ENCODE results near the gene MYO18B. TPM values are rescaled to one million over a fixed set of nuclear protein-coding genes. Genes with fewer than 3 reads are reported as not detected.

The MYO18B gene
- polyA plus RNA-seq, 4 donors: 0.07 to 0.55 (median 0.17) TPM

DNA sequence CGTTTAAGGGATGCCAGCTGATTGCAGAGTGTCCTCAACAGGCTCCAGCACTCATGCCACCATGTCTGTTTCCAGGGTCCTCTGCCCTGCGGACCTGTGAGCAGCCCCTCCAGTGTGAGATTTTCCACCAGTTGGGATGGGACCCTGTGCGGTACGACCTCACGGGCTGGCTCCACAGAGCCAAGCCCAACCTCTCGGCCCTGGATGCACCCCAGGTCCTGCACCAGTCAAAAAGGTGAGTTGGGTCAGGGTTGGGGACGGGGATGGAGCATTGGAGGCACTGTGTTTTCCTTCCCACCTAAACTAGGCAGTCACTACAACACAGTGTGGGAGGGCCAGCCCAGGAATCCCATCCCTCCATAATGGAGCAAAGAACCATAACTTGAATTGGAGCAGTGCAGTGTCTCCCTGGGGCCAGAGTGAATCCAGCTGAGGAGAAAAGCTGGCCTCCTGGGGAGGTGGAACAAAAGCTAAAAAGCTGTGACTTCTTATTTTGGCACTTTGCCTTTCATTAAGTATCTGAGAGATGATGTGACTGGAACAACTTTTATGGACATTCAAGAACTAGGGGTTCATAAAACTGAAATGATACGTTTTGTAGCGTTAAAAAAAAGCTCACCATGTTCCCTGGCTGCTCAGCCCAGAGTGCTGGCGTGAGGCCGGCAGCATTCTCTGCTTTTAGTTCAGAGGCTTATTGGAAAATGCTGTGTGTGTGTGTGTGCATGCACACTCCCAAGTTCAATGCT lies 101.8 kb downstream of the MYO18B start:
- DNase-seq (ENCODE audit: low read depth in 4 of 4, low spot score in 3 of 4): no peak

DNA sequence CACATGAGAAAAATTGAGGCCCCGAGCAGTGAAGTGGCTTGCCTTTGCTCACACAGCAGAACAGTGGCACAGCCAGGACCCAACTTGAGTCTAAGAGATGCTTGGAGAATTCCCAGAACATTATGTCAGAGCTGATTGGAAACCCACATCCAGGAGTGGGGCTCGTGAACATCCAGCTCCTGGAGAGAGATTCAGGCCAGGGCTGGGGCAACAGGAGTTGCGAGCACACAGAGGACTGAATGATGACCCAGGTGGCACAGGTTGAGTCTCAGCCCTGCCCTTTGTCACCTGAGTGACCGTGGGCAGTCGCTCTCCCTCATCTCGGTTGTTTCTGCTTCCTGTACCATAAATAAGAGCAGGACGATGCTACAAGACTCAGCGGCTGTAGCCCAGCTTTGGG lies 102.6 kb downstream of the MYO18B start:
- DNase-seq (ENCODE audit: low read depth in 4 of 4, low spot score in 3 of 4): no peak

DNA sequence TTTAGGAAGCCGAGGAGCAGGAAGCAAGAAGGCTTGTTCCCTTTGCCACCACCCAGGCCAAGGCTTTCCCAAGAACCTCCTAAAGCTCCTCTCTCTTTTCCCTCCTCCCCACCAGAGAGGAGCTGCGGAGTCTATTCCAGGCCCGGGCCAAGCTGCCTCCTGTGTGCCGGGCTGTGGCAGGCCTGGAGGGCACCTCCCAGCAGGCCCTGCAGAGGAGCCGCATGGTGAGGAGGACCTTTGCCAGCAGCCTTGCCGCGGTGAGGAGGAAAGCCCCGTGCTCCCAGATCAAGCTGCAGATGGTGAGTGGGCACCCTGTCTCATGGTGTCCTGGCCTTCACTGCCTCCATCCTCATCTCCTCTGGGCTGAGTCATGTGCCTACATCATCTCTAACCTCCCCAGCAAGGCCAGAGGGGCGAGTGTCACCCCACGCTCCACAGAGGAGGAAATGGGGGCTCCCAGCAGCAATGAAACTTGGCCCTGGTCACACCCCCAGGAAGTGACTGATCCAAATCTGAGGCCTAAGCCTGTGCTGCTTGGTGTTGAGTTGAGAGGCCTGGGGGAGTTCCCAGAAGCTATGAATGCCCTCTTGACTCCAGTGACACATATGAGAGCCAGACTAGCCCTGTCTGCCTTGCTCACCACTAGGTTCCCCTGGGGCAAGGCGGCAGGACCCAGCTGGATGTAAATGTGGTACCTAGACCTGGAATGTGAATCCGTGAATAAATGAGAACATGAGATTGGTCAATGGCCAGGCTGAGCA lies 104.2 kb downstream of the MYO18B start:
- no peak for DNase-seq (ENCODE audit: low read depth in 4 of 4, low spot score in 3 of 4)

DNA sequence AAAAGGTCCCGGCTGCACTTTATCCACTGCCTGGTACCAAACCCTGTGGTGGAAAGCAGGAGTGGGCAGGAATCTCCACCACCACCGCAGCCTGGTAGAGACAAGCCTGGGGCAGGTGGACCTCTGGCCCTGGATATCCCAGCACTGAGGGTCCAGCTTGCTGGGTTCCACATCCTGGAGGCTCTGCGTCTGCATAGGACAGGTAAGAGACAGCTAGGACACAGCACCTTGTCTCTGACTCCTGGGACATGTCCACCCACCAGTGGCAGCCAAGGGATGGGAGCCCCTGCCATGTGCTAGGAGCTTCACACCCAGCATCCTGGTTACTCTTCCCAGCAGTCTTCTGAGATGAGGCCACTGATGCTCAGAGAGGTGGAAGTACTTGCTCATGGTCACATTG lies 105.5 kb downstream of the MYO18B start:
- no peak for DNase-seq (ENCODE audit: low read depth in 4 of 4, low spot score in 3 of 4)

DNA sequence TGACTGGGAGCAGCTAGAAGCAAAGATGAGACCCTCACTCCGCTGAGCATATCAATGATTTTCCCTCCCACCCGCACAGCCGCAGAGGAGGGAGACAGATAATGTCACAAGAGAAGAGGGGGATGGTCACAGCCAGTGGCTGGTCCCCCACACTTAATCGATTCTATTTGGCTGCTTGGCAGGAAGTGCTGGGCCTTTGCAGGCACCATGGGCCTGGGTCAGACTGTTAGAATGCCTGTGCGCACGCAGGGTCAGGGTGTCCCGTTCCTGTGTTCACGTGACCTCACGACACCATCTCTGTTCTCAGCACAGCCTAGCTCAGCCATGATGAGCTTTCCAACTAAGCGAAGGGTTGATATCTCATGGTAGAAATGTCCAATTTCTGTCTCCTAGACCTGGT lies 107.0 kb downstream of the MYO18B start:
- DNase-seq (ENCODE audit: low read depth in 4 of 4, low spot score in 3 of 4): no peak

DNA sequence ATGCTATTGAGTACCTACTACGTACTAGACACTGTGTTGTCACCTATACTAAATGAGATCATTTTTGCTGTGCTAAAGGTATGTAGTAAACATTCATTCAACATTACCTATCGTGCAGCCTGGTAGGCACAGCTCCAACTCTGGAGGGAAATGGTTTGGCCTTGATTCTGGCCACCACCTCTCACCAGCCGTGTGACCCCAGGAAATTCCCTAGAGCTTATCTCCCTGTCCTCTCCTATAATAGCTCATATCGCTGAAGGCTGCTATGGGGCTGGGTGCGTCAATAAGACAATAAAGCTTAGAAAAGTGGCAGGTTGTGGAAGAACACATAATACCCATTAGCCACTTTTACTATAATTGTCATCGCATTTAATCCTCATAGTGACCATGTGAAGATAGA lies 107.5 kb downstream of the MYO18B start:
- no peak for DNase-seq (ENCODE audit: low read depth in 4 of 4, low spot score in 3 of 4)

DNA sequence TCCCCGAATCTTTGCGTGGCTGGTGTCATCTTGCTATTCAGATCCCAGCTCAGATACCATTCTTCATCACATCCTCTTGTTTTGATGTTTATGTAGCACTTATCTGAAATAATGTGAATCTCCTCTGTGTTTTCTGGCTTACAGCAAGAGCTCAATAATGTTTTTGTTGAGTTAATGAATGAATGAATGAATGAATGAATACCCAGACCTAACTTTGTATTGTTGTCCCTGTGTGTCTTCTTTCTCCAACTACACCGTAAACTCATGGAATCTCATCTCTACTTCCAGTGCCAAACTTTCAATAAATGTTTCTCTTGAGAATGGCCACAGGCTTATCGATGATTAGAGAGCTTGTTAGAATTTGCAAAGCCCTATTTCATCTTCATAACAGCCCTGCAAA lies 110.2 kb downstream of the MYO18B start:
- DNase-seq (ENCODE audit: low read depth in 4 of 4, low spot score in 3 of 4): no peak

DNA sequence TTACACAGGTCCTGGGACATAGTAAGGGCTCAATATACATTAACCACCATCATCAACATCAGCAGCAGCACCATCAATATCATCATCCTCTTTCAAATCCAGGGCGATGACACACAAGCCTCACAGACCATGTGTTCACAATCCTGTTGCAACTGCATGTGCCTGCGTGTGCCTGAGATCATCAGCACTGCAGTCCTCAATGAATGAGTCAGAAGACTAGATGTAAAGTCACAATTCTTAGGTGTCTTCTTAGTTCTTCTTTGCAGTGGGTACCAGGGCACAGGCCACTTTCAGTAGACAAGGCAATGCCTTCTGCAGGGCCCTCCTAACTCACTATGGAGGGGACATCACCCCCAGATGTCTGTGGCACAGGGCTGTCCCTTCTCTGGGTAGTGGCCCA lies 111.1 kb downstream of the MYO18B start:
- no peak for DNase-seq (ENCODE audit: low read depth in 4 of 4, low spot score in 3 of 4)

DNA sequence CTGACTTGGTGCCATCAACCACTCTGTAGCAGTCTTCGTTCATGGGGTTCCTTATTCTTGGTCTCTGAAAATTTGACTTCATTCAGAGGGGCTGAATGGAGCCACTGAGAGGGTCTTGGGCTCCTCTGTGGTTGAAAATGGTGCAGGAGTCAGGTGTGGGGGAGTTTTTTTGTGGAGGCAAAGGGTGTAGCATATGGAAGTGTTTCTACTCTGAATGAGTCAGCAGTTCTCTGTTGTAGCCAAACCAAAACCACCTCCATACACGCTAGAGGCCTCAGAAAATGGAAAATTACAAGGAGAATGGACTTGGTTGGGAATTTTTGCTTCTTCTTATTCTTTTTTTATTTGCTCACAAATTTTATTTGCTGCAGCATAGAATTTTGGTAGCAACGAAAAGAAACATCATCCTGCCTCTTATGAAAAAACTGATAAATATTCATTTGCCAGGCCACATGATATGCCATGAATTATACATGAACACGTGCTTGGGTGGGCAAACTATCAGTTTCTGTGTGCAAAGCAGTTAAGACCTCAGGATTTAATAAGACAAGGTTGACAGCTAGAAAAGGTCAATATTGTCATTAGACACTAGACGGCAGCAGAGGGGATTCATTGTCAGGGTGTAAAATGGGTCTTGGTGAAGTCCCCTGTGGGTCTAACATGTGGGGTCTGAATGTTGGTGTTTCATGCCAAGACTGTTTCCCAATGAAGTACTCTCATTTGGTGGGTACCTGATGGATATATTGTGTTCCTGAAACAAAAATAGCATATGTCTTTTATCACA lies 111.7 kb downstream of the MYO18B start:
- no peak for DNase-seq (ENCODE audit: low read depth in 4 of 4, low spot score in 3 of 4)

DNA sequence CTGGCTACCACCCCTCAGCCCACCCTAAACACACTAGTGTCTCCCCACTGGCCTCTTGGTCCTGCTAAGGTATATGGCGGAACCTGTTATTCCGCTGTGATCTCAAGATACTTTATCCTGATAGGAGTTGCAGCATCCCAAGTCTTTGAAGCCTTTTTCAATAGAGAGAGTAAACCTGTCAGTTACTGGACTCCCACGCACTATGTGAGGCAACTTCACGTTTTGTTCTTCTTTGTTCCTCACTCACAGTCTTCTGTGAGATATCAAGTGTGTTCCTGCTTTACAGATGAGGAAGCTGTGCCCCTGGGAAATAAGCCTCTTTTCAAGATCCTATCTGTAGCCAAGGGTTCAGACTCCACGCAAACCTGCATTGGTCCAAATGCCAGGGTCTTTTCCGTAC lies 127.8 kb downstream of the MYO18B start:
- no peak for DNase-seq (ENCODE audit: low read depth in 4 of 4, low spot score in 3 of 4)

DNA sequence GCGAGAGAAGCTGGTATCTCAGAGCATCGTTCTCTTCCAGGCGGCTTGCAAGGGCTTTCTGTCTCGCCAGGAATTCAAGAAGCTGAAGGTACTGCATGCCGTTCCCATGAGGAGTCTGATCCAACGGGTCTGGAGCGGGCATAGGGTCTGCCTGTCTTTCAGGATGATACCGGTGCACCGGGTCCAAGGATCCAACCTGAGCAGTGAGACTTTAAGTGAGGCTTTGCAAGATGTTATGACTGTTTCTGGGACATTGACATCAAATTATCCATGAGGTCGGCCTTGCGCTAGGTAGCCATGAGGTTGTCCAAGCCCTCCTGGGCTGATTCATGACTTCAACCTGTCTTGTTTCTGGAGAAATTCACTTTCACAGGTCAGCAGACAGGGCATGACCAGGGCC lies 132.3 kb downstream of the MYO18B start:
- no peak for DNase-seq (ENCODE audit: low read depth in 4 of 4, low spot score in 3 of 4)

DNA sequence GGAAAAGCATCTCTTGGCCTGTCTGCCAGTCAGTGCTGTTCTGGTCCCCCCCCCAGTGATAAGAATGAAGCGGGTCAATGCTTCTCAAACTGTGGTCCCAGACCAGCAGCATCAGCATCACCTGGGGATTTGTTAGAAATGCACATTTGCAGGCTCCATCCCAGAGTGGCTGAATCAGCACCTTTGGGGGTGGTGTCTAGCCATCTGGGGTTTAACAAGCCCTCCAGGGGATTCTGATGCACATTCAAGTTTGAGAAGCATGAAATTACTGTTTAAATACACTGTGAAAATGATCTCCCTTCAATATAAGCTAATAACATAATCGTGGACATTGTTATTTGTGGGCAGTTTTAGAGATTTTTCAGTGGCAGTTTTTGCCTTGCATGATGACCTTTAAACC lies 133.5 kb downstream of the MYO18B start:
- no peak for DNase-seq (ENCODE audit: low read depth in 4 of 4, low spot score in 3 of 4)

DNA sequence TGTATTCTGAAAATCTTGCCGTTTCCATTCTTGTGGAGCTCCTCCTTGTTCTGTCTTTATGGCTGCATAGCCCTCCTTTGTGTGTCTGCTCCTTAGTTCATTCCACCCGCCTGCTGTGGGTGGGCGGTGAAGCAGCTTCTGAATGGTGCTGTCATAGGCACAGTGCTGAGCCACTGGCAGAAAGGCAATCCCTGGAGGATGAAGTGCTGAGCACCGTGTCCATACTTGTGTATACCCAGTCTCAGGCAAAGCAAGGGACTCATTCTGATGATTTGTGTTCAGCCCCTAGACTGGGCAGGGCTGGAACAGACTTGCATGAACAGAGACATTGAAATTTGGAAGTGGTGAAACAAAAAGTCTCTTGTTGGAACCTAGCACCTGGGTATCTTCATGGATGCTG lies 134.9 kb downstream of the MYO18B start:
- no peak for DNase-seq (ENCODE audit: low read depth in 4 of 4, low spot score in 3 of 4)

DNA sequence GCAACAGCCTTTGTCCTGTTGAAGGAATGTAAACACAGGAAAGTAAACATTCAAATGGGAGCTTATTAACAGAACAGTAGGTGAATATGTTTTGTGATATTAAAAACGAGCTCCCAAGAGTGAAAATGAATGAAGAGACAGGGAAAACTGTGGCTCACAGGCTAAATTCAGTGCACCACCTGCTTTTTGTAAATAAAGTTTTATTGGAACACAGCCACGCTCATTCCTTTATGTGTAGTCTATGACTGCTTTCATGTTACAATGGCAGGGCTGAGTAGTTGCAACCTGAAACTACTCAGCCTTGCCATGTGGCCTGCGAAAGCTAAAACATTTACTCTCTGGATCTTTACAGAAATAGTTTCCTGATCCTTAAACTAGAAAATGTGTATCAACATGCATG lies 136.9 kb downstream of the MYO18B start:
- no peak for DNase-seq (ENCODE audit: low read depth in 4 of 4, low spot score in 3 of 4)

DNA sequence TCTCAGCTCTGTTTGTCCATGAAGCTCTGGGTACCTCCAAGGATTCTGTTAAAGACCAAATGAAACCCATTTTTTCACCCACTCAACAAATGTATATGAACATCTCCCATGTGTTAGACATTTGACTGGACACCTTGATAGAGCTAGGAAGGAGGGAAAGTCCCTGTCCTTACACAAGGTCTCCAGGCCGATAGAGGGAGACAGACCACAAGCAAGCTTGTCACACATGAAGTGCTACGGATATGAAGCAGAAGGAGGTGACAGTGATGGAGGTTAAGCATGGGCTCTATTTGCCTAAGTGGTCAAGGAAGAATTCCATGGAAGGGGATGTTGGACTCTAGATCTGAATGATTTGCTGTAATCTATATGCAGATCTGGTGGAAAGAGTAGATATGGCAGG lies 138.5 kb downstream of the MYO18B start:
- DNase-seq (ENCODE audit: low read depth in 4 of 4, low spot score in 3 of 4): no peak

DNA sequence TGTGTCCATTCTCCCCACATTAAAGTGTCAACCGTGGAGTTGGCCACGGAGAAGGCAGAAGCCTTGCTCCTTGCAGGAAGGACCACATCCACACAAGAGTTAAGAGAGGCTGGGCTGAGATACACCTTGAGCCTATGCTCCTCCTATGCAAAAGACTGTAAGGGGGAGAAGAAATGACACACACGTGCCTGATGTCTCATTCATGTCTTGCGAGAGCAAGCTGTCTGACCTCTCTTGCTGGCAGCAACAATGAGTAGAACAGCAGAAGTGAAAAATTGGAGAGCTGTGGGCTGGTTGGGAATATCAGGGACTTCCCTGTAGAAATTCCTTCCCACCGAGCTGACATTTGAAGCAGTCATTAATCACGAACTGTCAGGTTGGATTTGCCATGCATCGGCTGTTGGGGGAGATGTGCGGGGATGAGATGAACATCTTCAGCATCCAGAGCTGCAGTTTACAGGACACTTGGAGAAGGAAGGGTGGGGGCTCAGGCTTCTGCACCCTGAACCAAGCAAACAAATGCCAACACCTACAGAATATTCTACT lies 139.3 kb downstream of the MYO18B start:
- DNase-seq (ENCODE audit: low read depth in 4 of 4, low spot score in 3 of 4): no peak

DNA sequence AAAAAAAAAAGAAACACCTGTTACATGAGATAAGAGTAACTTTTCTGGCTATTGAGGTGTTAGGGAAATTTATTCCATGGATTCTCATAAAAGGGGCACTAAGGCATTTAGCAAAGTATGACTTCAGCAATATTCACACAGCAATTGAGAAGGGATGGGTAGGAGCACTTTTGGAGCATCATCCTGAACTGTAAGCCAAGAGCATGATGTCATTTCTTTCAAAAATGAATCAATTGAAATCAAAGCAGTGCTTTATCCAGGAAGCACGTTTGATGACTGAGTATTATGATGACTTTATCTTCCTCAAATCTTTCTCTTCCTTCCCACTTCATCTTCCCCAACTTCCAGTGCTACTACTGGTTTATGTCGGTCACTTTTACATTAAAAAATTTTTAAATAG lies 140.4 kb downstream of the MYO18B start:
- no peak for DNase-seq (ENCODE audit: low read depth in 4 of 4, low spot score in 3 of 4)

DNA sequence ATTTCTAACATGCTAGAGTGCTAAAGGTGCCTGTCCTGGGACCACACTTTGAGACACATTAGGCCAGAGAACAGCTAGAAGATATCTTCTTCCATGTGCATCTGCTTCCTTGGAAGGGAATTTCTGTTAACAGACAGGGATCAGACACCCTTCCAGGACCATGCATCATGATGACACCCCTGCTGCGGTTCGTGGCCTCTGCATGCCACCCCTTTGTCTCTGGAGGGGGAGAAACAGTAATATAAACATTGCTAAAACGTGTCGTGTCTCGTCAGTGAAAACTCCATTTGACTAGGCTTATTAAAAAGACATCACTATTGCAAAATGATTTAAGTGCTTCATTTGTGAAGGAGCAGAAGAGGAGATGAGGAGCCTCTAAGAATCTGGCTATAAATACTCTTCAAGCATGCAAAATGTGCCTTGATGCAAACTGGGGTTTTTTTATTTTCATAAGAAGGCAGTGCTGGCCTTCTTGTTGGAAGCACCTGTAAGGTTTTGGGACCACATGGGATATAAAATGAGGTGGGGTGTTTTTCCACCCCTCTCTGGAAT lies 141.6 kb downstream of the MYO18B start:
- no peak for DNase-seq (ENCODE audit: low read depth in 4 of 4, low spot score in 3 of 4)

DNA sequence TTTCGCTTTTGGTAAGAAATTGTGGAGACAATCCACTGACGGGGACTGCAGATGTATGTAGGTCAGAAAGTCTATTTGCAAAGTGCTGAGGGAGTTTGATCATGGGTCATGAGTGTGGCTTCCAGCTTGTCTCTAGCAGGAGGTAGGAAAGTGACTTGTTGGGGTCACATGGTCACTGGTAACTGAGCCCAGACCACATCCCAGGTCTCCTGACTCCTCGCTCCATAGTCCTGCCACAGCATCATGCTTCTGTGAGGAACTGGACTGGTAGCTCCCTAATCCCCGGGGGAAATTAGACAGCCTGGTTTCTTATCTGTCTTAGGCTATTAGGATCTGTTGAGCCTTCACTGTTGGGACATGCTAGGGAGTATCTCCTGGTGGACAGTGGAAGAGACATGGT lies 142.1 kb downstream of the MYO18B start:
- DNase-seq (ENCODE audit: low read depth in 4 of 4, low spot score in 3 of 4): no peak

DNA sequence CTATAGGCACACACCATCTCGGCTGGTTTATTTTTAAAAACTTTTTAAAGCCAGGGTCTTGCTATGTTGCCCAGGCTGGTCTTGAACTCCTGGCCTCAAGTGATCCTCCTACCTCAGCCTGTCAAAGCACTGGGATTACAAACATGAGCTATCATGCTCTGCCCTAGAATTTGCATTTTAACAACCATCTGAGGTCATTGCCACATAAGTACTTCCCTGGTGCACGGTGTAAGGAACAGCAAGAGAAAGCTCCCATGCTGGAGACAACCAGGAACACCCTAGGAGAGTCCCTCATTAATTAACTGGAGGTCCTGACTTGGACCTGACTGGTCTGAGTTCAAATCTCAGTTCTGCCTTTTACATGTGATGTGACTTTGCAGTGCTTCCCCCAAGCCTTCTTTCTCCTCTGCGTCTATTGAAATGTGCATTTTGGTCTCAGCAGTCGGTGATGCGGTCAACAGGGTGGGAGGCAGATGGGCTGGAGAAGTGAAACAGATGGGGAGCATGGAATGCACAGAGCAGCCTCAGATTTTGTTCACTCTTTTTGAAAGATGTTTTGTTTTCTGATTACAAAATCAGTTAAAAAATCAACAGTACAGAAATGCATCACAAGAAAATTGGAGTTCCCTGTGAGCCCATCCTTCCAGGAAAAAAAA lies 146.5 kb downstream of the MYO18B start:
- DNase-seq (ENCODE audit: low read depth in 4 of 4, low spot score in 3 of 4): no peak

DNA sequence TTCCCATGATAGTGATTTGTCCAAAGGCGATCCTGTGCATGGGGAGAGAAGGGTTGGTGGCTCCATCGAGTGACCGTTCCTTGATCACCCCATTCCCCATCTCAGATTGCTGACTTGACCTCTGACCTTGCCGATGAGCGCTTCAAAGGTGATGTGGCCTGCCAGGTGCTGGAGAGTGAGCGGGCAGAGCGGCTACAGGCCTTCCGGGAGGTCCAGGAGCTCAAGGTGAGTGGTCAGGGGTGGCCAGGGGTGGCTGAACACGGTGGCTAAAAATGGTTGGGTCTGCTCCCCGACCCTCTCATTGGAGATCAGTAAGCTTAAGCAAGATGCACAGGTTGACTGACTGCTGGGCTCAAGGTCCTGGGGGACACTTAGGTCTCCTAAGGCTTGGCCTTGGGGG lies 148.7 kb downstream of the MYO18B start:
- DNase-seq (ENCODE audit: low read depth in 4 of 4, low spot score in 3 of 4): no peak
